OCI-LY3 (cell line): Measurements from ENCODE around the gene TGFBR3L.

ENCODE experiments used
- H2AFZ ChIP-seq: fragments of 200-600, 300-600 bp; shearing (Covaris generic); 2 replicates; pipeline ENCODE4 v1.6.0; 2014; ENCODE audit warnings: antibody characterized with exemption, low read depth, low read length
- H3K27ac ChIP-seq: fragments of 200-600, 300-600 bp; sonication (generic); 2 replicates; pipeline ENCODE4 v1.5.1; 2014; ENCODE audit warnings: mild to moderate bottlenecking, low read length, moderate library complexity, mixed read lengths
- H3K27me3 ChIP-seq: fragments of 200-600, 300-600 bp; sonication (generic); 2 replicates; pipeline ENCODE4 v1.6.1; 2014; ENCODE audit warnings: low read depth, low read length, mixed read lengths
- H3K36me3 ChIP-seq: fragments of 200-600, 300-600 bp; sonication (generic); replicated peaks from 2 replicates; pipeline ENCODE3; 2014; ENCODE audit warnings: low read depth, low read length, mixed read lengths
- H3K4me1 ChIP-seq: fragments of 300-600, 200-600 bp; sonication (generic); 2 replicates; pipeline ENCODE4 v1.6.1; 2014; ENCODE audit warnings: low read length, mixed read lengths
- H3K4me2 ChIP-seq: fragments of 200-600, 300-600 bp; sonication (generic); 2 replicates; pipeline ENCODE4 v1.6.1; 2014; ENCODE audit warnings: low read length, mixed read lengths
- H3K4me3 ChIP-seq: fragments of 300-600, 200-600 bp; sonication (generic); 2 replicates; pipeline ENCODE4 v1.5.1; 2014; ENCODE audit warnings: antibody characterized with exemption, mild to moderate bottlenecking, low read length, moderate library complexity
- H3K79me2 ChIP-seq: fragments of 300-600, 200-600 bp; shearing (Covaris generic); 2 replicates; pipeline ENCODE4 v1.6.1; 2014; ENCODE audit warnings: mild to moderate bottlenecking, low read length, mixed read lengths
- H3K9ac ChIP-seq: fragments of 300-600, 200-600 bp; shearing (Covaris generic); 2 replicates; pipeline ENCODE4 v1.6.0; 2014; ENCODE audit warnings: mild to moderate bottlenecking, low read length, moderate library complexity
- H3K9me3 ChIP-seq: fragments of 200-600, 300-600 bp; shearing (Covaris generic); 2 replicates; pipeline ENCODE4 v1.6.1; 2014; ENCODE audit warnings: low read length, mixed read lengths; ENCODE audit not compliant: insufficient read depth
- H4K20me1 ChIP-seq: fragments of 200-600, 300-600 bp; sonication (generic); 2 replicates; pipeline ENCODE4 v1.6.1; 2016; ENCODE audit warnings: low read length, mixed read lengths; ENCODE audit not compliant: insufficient read depth
- EZH2phosphoT487 ChIP-seq: fragments of 200-600 bp; shearing (Covaris generic); IDR thresholded peaks from 2 replicates; pipeline ENCODE4 v1.6.1; 2018; ENCODE audit warnings: antibody characterized with exemption, mixed run types, low read depth
- TF ChIP-seq, protein P1 (sequence below): fragments of 200-600, 300-600 bp; sonication (generic); IDR thresholded peaks from 2 replicates; pipeline ENCODE4 v1.5.1; 2014; ENCODE audit warnings: antibody characterized with exemption, low read length, low read depth

The TGFBR3L gene

DNA sequence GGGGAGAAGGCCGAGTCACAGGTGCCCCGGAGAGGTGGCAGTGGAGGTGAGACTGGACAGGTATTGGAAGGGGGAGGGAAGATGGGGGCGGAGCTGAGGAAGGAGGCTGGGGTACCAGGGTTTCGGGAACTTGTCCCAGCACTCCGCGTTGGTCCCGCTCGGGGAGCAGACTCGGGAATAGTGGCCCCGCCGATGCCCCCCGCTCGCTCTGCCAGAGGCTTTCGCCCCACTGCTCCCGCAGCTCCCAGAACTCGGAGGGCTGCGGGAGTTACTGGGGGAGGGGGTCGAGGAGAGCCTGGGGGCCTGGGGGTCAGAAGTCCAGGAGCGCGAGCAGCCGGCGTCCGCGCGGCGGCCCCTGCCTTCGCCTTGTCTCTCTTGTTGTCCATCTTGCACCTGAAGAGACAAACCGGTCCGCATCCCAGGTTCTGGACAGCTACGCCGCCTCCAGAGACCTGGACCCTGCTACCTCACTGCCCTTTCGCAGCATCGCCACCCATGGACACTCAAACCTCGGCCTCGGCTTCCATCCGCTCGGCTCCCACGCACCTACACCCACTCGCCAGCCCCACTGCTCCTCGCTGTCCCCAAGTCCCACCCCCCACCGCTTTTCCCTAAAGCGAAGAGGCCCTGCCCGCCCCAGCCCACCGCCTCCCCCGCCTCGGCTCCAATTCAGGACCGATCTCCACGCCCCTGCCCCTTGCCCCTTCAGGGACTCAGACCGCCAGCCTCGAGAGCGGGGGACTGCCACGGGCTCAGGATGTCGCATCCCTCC is 41.1 kb upstream of the TGFBR3L start:
- Histone ChIP-seq H2AFZ (no peak overlapping the region), H3K9ac (no peak overlapping the region), H3K27ac (no peak overlapping the region), H3K79me2 (no peaks in the 10 kb centered on the region), H3K4me3 (no peak overlapping the region), H3K4me2 (no peak overlapping the region), H3K27me3 (no peaks in the 10 kb centered on the region), H3K9me3 (no peaks in the 10 kb centered on the region), H3K4me1 (peaks cover 14% of the 10 kb centered on the region), H3K36me3 (no peaks in the 10 kb centered on the region), H4K20me1 (no peaks in the 10 kb centered on the region)
- TF ChIP-seq EZH2phosphoT487 = no peak
- TF ChIP-seq, protein P1, sequence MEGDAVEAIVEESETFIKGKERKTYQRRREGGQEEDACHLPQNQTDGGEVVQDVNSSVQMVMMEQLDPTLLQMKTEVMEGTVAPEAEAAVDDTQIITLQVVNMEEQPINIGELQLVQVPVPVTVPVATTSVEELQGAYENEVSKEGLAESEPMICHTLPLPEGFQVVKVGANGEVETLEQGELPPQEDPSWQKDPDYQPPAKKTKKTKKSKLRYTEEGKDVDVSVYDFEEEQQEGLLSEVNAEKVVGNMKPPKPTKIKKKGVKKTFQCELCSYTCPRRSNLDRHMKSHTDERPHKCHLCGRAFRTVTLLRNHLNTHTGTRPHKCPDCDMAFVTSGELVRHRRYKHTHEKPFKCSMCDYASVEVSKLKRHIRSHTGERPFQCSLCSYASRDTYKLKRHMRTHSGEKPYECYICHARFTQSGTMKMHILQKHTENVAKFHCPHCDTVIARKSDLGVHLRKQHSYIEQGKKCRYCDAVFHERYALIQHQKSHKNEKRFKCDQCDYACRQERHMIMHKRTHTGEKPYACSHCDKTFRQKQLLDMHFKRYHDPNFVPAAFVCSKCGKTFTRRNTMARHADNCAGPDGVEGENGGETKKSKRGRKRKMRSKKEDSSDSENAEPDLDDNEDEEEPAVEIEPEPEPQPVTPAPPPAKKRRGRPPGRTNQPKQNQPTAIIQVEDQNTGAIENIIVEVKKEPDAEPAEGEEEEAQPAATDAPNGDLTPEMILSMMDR = no peak

DNA sequence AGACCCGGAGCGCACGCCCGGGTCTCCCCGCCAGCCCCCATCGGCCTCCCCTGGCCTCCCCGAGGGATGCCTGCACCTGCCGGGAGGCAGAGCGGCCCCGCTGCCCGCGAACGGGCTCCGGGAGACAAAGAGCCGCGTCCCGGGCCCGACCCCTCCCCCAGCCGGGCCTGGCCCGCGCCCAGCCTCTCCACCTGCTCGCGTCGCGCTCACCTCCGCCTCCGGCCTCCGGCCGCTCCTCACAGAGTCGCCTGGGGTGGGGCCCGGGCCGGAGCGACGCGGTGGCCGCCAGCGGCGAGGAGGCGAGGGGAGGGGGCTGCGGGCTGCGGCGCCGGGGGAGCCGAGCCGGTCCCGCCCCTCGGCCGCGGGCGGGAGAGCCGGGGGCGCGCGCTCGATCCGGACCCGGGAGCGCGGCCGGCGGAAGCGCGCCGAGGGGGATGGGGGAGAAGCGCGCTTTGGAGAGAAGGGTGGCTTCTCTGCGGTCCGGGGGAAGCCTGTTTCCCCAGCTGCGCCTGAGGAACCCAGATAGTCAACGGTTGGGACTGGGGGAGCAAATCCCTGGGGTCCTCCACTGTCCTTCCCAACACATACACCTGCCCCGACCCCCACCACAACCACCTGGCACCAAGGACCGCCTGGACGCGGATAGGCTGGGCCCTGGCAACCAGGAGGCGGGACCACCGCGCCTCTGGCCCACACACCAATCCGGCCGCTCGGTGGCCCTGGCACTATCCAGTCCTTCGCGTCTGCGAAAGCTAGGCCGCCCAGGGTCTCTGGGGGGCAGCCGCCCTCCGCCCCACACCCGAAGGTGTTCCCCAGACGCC is 40.3 kb upstream of the TGFBR3L start, which contains the start of gene PRR36:
Gene PRR36, minus strand, starts transcription at position 315 of the 821 bp plus-strand sequence. CDS start 701 bp downstream, outside the sequence.
- Histone ChIP-seq H3K4me2 (no peak within 1 kb of the TSS), H3K9me3 (no peaks in the 10 kb centered on the region), H3K4me1 (peaks cover 12% of the 10 kb centered on the region; the same call in 1 of the 2 replicates), H3K27me3 (no peaks in the 10 kb centered on the region), H4K20me1 (no peaks in the 10 kb centered on the region), H3K36me3 (no peaks in the 10 kb centered on the region), H3K4me3 (no peak within 1 kb of the TSS), H3K9ac (no peak within 1 kb of the TSS), H2AFZ (no peak within 1 kb of the TSS), H3K27ac (no peak within 1 kb of the TSS), H3K79me2 (no peaks in the 10 kb centered on the region)
- TF ChIP-seq EZH2phosphoT487 = no peak
- TF ChIP-seq, protein P1 = no peak

DNA sequence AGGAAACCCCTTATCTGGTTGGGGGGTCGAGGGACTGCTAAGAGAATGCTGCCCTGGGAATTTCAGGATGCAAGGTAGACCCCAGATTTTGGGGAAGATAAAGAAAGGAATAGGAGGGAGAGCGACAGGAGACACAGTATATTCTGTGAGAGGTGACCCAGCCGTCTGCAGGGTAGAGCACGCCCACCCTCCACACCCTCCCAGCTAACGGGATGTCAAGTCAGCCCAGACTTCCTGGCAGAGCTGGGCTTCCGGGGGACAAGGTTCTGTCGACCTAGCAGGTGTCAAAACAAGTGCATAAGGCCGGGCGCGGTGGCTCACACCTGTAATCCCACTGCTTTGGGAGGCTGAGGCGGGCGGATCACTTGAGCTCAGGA is 39.7 kb upstream of the TGFBR3L start:
- Histone ChIP-seq H3K79me2 (no peaks in the 10 kb centered on the region), H3K36me3 (no peaks in the 10 kb centered on the region), H2AFZ (no peak overlapping the region), H3K27ac (no peak overlapping the region), H3K27me3 (no peaks in the 10 kb centered on the region), H3K4me2 (no peak overlapping the region), H4K20me1 (no peaks in the 10 kb centered on the region), H3K9ac (no peak overlapping the region), H3K9me3 (no peaks in the 10 kb centered on the region), H3K4me3 (no peak overlapping the region), H3K4me1 (peaks cover 12% of the 10 kb centered on the region; the same call in 1 of the 2 replicates)
- no peak for TF ChIP-seq EZH2phosphoT487
- TF ChIP-seq, protein P1 = no peak

DNA sequence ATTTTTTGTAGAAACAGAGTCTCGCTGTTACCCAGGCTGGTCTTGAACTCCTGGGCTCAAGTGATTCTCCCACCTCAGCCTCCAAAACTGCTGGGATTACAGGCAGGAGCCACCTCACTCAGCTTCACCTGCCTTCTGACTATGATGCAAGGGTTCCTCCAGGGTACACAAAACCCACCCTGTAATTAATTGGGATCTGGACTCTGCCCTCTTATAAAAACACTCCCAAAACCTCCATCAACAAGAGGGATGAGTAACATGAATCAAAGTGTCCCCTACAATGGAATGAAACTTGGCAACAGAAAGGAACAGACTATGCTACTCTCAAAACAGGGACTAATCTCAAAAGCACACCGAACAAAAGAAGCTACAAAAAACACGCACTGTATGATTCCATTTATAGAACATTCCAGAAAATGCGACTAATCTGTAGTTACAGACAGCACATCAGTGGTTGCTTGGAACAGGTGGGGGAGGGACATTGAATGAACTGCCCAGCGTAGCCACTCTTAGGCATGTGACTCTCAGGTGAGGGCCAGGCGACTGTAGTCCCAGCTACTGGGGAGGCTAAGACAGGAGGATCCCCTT is 37.3 kb upstream of the TGFBR3L start:
- Histone ChIP-seq H3K4me1 (no peaks in the 10 kb centered on the region), H2AFZ (no peak overlapping the region), H3K27ac (no peak overlapping the region), H3K27me3 (no peaks in the 10 kb centered on the region), H3K79me2 (no peaks in the 10 kb centered on the region), H3K9ac (no peak overlapping the region), H3K4me2 (no peak overlapping the region), H4K20me1 (no peaks in the 10 kb centered on the region), H3K4me3 (no peak overlapping the region), H3K36me3 (peaks cover 2% of the 10 kb centered on the region), H3K9me3 (no peaks in the 10 kb centered on the region)
- TF ChIP-seq EZH2phosphoT487 = no peak
- TF ChIP-seq, protein P1 = no peak
